Transverse colon (tissue), 4 donors: ENCODE data around the gene NUDT21. TPM values are rescaled to one million over a fixed set of nuclear protein-coding genes. Genes with fewer than 3 reads are reported as not detected.
"Not testable (repeated sequence)": the region's sequence is repeated elsewhere in the genome, so short reads cannot be mapped to it uniquely, and the experiment has no call there.

Experiments used
- DNase-seq: peaks from one replicate; pipeline ENCODE4 v3.0.0-alpha.2; 2019
- H3K27ac ChIP-seq, 4 donors: fragments of 200-600 bp; sonication (generic); 2 replicates each; pipeline ENCODE4 v1.5.1; 2016 to 2018; ENCODE audit warnings: inconsistent platforms in 4 of 4
- H3K27me3 ChIP-seq: fragments of 200-600 bp; sonication (generic); 2 replicates; pipeline ENCODE4 v1.5.1; 2017; ENCODE audit warnings: inconsistent platforms
- H3K36me3 ChIP-seq, 4 donors: fragments of 200-600 bp; sonication (generic); 2 replicates each; pipeline ENCODE4 v1.5.1; 2017 to 2019; ENCODE audit warnings: inconsistent platforms in 4 of 4
- H3K4me1 ChIP-seq, 4 donors: fragments of 200-600 bp; sonication (generic); 2 replicates each; pipeline ENCODE4 v1.5.1; 2017 to 2020; ENCODE audit warnings: inconsistent platforms in 4 of 4
- H3K4me3 ChIP-seq, 4 donors: fragments of 200-600 bp; sonication (generic); 1 replicate in 1 of 4; 2 replicates in 3 of 4; pipeline versions ENCODE4 v1.5.1 to v1.6.1; 2017 to 2019; ENCODE audit warnings: inconsistent platforms in 4 of 4
- H3K9me3 ChIP-seq, 2 donors: fragments of 200-600 bp; sonication (generic); 2 replicates each; pipeline ENCODE4 v1.5.1; 2017 to 2019; ENCODE audit warnings: inconsistent platforms in 2 of 2
- EP300 ChIP-seq: sonication (generic); formaldehyde crosslinking; IDR thresholded peaks from one replicate; pipeline ENCODE4 v1.6.1; 2017; ENCODE audit warnings: antibody characterized with exemption, low read depth
- POLR2A ChIP-seq: fragments of 450-650 bp; IDR thresholded peaks from one replicate; pipeline ENCODE4 v1.6.1; 2016; ENCODE audit warnings: antibody characterized with exemption, mild to moderate bottlenecking, moderate library complexity
- POLR2AphosphoS5 ChIP-seq, 3 donors: sonication (generic); formaldehyde crosslinking; IDR thresholded peaks; one replicate each; pipeline ENCODE4 v1.6.1; 2016; ENCODE audit warnings: antibody characterized with exemption in 3 of 3
- WGBS, 2 donors: methylation state at CpG; one replicate each; pipeline ENCODE4 v1.1.5; 2018; ENCODE audit warnings: low coverage in 1 of 2; 5-methylcytosine and 5-hydroxymethylcytosine counted together
- in situ Hi-C, 4 donors: fragments of 200-750 bp; cut with MboI; loops; one replicate each; pipeline versions ENCODE4 v1.15.0 to v1.15.1; 2017; ENCODE audit warnings: low sequenced_read_pairs in 3 of 4, low pct_ligation_motif_present in 1 of 4, low pct_unique_long_range_greater_than_20kb in 1 of 4
- intact Hi-C: fragments of 100-400 bp; cut with DNase I; formaldehyde crosslinking; loops from one replicate; pipeline ENCODE4 v1.15.1; 2023; ENCODE audit warnings: low total_unique reads
- total RNA-seq, 4 donors: library from RNA; depleted of rRNA; stranded (reverse); fragments of >200 nt; gene quantifications; one replicate each; pipeline ENCODE4 v1.1.0, GENCODE V29; 2016
- TF ChIP-seq, protein P1 (sequence below), 5 experiments: fragments of 200-600 bp in 3 of 5; fragments of 450-650 bp in 2 of 5; sonication (generic) in 3 of 5; IDR thresholded peaks; 1 replicate in 2 of 5; 2 replicates in 3 of 5; pipeline ENCODE4 v1.5.1; 2016 to 2017; ENCODE audit warnings: antibody characterized with exemption in 5 of 5, inconsistent platforms in 3 of 5, mild to moderate bottlenecking in 2 of 5, moderate library complexity in 1 of 5

The NUDT21 gene
- total RNA-seq, result 10 to 100 TPM in 3 of 4 donors, 1 to 10 TPM in 1; 7.5 to 41.9 (median 23.0) TPM

DNA sequence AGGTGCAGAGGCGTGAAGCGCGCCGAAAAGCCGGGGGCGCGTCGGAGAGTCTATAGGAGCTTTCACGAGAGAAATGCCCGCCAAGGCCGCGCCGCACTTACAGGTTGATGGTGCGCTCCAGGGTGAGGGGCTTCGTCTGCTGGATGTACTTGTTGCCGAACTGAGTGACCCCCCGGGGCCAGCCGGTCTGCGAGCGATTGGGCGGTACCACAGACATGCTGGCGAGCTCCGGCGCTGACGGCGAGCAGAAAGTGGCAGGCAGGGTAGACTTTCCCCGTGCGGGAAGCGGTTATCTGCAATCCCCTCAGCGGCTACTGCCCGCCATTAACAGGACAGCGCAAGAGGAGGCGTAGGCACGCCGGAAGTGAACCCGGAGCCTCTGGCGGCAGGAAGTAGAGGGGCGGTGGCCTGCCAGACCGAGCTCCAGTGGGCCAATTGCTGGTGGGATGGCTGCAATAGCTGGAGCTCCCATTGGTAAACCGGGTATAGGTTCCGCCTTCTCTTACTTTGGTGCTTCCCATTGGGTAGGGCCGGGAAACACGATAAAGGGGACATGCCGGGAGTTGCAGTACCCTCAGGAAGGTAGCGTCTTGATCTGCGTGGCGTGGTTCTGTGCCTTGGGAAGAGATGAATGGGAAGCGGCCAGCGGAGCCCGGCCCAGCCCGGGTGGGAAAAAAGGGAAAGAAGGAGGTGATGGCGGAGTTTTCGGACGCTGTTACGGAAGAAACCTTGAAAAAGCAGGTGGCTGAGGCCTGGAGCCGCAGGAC is at the start of gene NUDT21, which contains the start of gene OGFOD1:
TSS of gene NUDT21 (minus strand) at position 347 of the 767 bp plus-strand sequence. CDS start at position 217, 130 bp downstream.
TSS of gene OGFOD1 (plus strand) at position 569 of the 767 bp plus-strand sequence. CDS start at position 628, 59 bp downstream.
- peaks cover 20 to 43% (median 26%) of the 10 kb centered on the region in 4 donors for H3K4me1 ChIP-seq
- no peaks in the 10 kb centered on the region for H3K9me3 ChIP-seq

DNA sequence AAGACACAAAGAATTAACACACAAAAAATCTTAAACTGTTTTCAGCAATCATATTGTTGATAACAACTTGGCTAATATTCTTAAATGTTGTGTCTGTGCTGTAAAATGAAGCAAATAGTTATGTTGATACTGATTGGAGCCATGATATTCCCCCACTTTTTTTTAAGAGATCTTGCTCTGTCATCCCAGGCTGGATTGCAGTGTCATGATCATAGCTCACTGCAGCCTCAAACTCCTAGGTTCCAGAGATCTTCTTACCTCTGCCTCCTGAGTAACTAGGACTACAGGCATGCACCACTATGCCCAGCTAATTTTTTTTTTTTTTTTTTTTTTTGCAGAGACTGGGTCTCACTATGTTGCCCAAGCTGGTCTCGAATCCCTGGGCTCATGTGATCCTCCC is 42.7 kb upstream of the NUDT21 start:
- intact Hi-C loops, result no loop called here
- Histone ChIP-seq H3K27me3 (no peaks in the 10 kb centered on the region), H3K4me3 (no peak overlapping the region), H3K4me1 (no peaks in the 10 kb centered on the region), H3K27ac (no peak overlapping the region), H3K36me3 (peaks cover 0 to 29% (median 11%) of the 10 kb centered on the region in 4 donors), H3K9me3 (no peaks in the 10 kb centered on the region)
- no peak for DNase-seq
- TF ChIP-seq POLR2AphosphoS5 (IDR thresholded peaks at IDR 0.05) (no peak), POLR2A (no peak), EP300 (no peak)
- TF ChIP-seq, protein P1, sequence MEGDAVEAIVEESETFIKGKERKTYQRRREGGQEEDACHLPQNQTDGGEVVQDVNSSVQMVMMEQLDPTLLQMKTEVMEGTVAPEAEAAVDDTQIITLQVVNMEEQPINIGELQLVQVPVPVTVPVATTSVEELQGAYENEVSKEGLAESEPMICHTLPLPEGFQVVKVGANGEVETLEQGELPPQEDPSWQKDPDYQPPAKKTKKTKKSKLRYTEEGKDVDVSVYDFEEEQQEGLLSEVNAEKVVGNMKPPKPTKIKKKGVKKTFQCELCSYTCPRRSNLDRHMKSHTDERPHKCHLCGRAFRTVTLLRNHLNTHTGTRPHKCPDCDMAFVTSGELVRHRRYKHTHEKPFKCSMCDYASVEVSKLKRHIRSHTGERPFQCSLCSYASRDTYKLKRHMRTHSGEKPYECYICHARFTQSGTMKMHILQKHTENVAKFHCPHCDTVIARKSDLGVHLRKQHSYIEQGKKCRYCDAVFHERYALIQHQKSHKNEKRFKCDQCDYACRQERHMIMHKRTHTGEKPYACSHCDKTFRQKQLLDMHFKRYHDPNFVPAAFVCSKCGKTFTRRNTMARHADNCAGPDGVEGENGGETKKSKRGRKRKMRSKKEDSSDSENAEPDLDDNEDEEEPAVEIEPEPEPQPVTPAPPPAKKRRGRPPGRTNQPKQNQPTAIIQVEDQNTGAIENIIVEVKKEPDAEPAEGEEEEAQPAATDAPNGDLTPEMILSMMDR (IDR thresholded peaks at IDR 0.05), result no peak
- in situ Hi-C loops, result no loop called here
- 100% methylated on average over 1 of the region's 1 CpG; no CpG with 5 or more reads in 1 of the 2 donors for WGBS, 2 donors

More for the DNA sequence above, at the start of gene NUDT21, which contains the start of gene OGFOD1:
- peaks cover 0 to 27% (median 7%) of the 10 kb centered on the region in 4 donors for H3K36me3 ChIP-seq
- DNase-seq, result peak; percentile 95
- TF ChIP-seq POLR2A (peak; percentile 75), EP300 (no peak), POLR2AphosphoS5 (IDR thresholded peaks at IDR 0.05) (peak; percentile 77 to 84 (median 79))
- TF ChIP-seq, protein P1 (IDR thresholded peaks at IDR 0.05), result no peak
- H3K27me3 ChIP-seq, result no peaks in the 10 kb centered on the region
- in situ Hi-C loops (no loop called here), intact Hi-C loops (no loop called here)
- 0 to 1% methylated on average over 15 to 56 of the region's 56 CpGs for WGBS, 2 donors
- peak within 1 kb of the TSS; percentile 58 to 85 (median 84) for H3K4me3 ChIP-seq
- peak within 1 kb of the TSS; percentile 86 to 93 (median 91) for H3K27ac ChIP-seq

DNA sequence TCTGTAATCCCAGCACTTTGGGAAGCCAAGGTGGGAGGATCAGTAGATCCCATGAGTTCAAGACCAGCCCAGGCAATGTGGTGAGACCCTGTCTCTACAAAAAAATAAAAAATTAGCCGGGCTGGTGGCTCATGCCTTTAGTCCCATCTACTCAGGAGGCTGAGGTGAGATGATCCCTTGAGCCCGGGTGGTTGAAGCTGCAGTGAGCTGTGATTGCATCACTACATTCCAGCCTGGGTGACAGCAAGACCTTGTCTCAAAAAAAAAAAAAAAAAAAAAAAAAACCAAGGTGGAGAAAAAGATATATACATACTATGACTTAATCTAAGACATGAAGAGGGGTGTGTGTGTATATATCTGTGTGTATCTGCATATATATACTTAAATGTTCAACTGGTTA is 42.0 kb upstream of the NUDT21 start:
- in situ Hi-C loops, result no loop called here
- no peak overlapping the region for H3K4me3 ChIP-seq
- no peaks in the 10 kb centered on the region for H3K9me3 ChIP-seq
- intact Hi-C loops, result no loop called here
- no peak overlapping the region for H3K27ac ChIP-seq
- H3K4me1 ChIP-seq, result no peaks in the 10 kb centered on the region
- no peak for DNase-seq
- WGBS, 2 donors, result 67 to 91% methylated on average over 1 to 2 of the region's 2 CpGs
- TF ChIP-seq EP300, result no peak
- TF ChIP-seq POLR2AphosphoS5 (IDR thresholded peaks at IDR 0.05), result no peak
- TF ChIP-seq POLR2A, result no peak
- TF ChIP-seq, protein P1 (IDR thresholded peaks at IDR 0.05), result no peak
- no peaks in the 10 kb centered on the region for H3K27me3 ChIP-seq
- H3K36me3 ChIP-seq, result peaks cover 0 to 22% (median 8%) of the 10 kb centered on the region in 4 donors

DNA sequence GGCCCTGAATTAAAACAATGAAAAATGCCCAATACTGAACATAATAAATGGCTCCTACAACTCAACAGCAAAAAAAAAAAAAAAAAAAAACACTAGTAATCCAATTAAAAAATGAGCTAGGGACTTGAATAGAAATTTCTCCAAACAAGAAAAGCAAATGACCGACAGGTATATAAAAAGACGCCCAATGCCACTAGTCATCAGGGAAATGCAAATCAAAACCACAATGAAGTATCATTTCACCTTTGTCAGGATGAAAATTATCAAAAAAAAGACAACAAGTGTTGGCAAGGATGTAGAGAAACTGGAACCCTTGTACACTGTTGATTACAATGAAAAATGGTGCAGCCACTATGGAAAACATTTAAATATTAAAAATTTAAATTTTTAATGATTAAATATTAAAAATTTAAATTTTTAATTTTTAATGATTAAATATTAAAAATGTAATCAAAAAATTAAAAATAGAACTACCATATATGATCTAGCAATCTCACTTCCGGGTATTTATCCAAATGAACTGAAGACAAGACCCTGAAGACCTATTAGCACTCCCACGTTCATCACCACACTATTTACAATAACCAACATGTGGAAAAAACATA is 40.6 kb upstream of the NUDT21 start:
- H3K4me3 ChIP-seq, result no peak overlapping the region
- TF ChIP-seq EP300 (no peak), POLR2A (no peak), POLR2AphosphoS5 (IDR thresholded peaks at IDR 0.05) (no peak)
- TF ChIP-seq, protein P1 (IDR thresholded peaks at IDR 0.05), result no peak
- WGBS, 2 donors, result 90 to 94% methylated on average over 4 of the region's 4 CpGs
- DNase-seq, result no peak
- no peaks in the 10 kb centered on the region for H3K9me3 ChIP-seq
- peaks cover 0 to 8% (median 3%) of the 10 kb centered on the region in 4 donors for H3K36me3 ChIP-seq
- no peak overlapping the region for H3K27ac ChIP-seq
- intact Hi-C loops (no loop called here), in situ Hi-C loops (no loop called here)
- no peaks in the 10 kb centered on the region for H3K27me3 ChIP-seq
- no peaks in the 10 kb centered on the region for H3K4me1 ChIP-seq

DNA sequence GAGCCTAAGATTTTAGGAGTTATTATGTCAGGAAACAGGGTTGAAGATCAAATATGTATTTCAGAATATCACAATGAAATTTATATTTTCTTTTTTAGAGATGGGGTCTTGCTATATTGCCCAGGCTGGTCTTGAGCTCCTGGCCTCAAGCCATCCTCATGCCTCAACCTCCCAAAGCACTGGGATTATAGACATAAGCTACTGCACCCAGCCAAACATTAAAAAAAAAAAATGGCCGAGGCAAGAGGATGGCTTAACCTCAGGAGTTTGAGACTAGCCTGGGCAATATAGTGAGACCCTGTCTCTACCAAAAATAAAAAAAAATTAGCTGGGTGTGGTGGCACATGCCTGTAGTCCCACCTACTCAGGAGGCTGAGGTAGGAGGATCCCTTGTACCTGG is 37.7 kb upstream of the NUDT21 start:
- peaks cover 0 to 26% (median 8%) of the 10 kb centered on the region in 4 donors for H3K36me3 ChIP-seq
- in situ Hi-C loops, H3K4me3 ChIP-seq, H3K27ac ChIP-seq, DNase-seq, intact Hi-C loops, H3K27me3 ChIP-seq, H3K4me1 ChIP-seq, H3K9me3 ChIP-seq: not testable (repeated sequence)
- WGBS, 2 donors, result 100% methylated on average over 1 of the region's 1 CpG
